Activated naive CD8-positive, alpha-beta T cell treated with anti-CD3 and anti-CD28 coated beads for 36 hours (primary cell): ENCODE data around the gene ARID5B. TPM values are rescaled to one million over a fixed set of nuclear protein-coding genes. Genes with fewer than 3 reads are reported as not detected.

Source experiments
- DNase-seq: peaks from one replicate; pipeline ENCODE4 v3.0.0; 2021
- H3K27ac Mint-ChIP-seq: one replicate; pipeline ENCODE4 v1.8.0; 2022; ENCODE audit warnings: mild to moderate bottlenecking, moderate library complexity, mixed read lengths
- H3K27me3 Mint-ChIP-seq: one replicate; pipeline ENCODE4 v1.8.0; 2022; ENCODE audit warnings: mild to moderate bottlenecking, mixed read lengths
- H3K36me3 Mint-ChIP-seq: one replicate; pipeline ENCODE4 v1.8.0; 2021; ENCODE audit warnings: mild to moderate bottlenecking, mixed read lengths
- H3K4me1 Mint-ChIP-seq: one replicate; pipeline ENCODE4 v1.8.0; 2021; ENCODE audit warnings: mixed read lengths
- H3K4me3 Mint-ChIP-seq: one replicate; pipeline ENCODE4 v1.8.0; 2022; ENCODE audit warnings: mild to moderate bottlenecking, moderate library complexity, mixed read lengths
- H3K9me3 Mint-ChIP-seq: one replicate; pipeline ENCODE4 v1.8.0; 2022; ENCODE audit warnings: mixed read lengths
- total RNA-seq, 2 experiments: library from RNA; stranded (reverse); gene quantifications; one replicate each; pipeline ENCODE4 v1.2.3, GENCODE V29; 2021

Gene ARID5B
- total RNA-seq, 2 experiments from 2014 or later, result 16.5 to 17.1 TPM

DNA sequence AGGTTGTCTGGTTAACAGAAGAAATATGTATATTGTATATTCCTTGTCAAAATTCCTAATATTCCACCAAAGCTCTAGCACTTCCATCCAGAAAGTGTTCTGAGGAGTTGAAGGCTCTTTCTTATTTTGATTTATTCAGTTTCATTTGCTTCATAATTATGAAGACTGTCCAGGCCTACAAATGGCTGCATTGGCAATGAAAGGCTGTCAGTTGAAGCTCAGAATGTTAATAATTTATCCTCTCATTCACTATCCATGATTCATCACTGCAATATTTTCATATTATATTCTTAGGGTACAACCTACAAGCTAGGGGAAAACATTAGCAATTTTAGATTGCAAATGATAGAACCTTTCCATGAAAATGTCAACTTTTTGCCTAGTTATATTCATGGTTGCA is 57.3 kb downstream of the ARID5B start:
- Mint-ChIP-seq H3K4me1 (peaks cover 64% of the 10 kb centered on the region), H3K36me3 (peaks cover 70% of the 10 kb centered on the region), H3K27me3 (no peaks in the 10 kb centered on the region), H3K27ac (peak overlapping the region; percentile 56), H3K4me3 (no peak overlapping the region), H3K9me3 (no peaks in the 10 kb centered on the region)
- no peak for DNase-seq

DNA sequence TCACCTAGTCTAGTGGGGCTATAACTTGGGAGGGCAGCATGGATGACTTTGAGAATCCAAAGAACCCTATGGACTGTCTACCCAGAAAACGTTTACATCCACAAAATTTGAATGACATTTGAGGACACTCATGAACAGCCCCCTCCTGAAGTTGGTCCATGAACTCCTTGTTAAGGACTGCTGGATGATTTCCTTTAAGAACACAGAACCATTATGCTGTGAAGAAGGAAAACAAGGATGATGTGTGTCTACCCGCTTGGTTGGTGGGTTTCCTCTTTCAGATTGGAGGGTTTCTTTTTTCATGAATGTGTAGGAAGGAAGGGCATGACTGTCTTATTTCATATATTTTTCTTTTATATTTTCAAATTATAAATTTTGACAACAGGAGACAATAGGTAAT is 58.3 kb downstream of the ARID5B start:
- H3K4me1 Mint-ChIP-seq, result peaks cover 68% of the 10 kb centered on the region

DNA sequence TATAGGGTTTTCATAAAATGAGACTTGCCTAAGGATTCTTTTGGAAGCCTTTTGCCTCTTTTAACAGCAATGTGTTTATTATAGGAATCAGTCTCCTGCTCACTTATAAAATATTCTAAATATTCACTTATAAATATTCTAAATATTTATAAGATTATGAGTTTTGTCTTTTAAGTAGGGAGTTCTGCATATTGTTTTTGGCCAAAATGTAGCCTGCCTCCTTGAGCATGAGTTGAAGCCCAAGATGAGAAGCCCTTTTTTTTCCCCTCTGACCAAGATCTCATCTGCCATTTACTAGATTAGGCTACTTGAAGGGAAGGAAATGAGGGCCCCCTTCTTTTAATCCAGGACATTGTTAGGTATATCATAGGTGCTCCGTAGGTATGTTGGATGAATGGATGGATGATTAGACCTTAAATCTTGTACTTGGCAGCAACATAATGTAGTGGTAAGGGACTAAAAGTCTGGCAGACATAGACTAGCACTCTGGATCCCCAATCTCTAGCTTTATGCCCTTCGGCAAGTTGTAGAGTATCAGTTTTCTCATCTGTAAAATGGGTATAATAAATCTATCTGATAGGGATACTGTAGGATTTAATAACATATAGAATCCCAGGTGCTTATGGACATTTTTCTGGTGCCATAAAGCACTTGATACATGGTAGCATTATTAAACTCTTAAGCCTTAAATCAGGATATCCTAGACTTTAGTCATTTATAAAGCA is 59.1 kb downstream of the ARID5B start:
- Mint-ChIP-seq H3K9me3 (no peaks in the 10 kb centered on the region), H3K27me3 (no peaks in the 10 kb centered on the region), H3K4me3 (no peak overlapping the region), H3K4me1 (peaks cover 61% of the 10 kb centered on the region), H3K27ac (no peak overlapping the region), H3K36me3 (peaks cover 68% of the 10 kb centered on the region)
- DNase-seq, result no peak

More for the DNA sequence above, 58.3 kb downstream of the ARID5B start:
- H3K27me3 Mint-ChIP-seq, result no peaks in the 10 kb centered on the region
- no peak overlapping the region for H3K27ac Mint-ChIP-seq
- no peak overlapping the region for H3K4me3 Mint-ChIP-seq
- DNase-seq, result no peak
- H3K9me3 Mint-ChIP-seq, result no peaks in the 10 kb centered on the region
- H3K36me3 Mint-ChIP-seq, result peaks cover 74% of the 10 kb centered on the region

DNA sequence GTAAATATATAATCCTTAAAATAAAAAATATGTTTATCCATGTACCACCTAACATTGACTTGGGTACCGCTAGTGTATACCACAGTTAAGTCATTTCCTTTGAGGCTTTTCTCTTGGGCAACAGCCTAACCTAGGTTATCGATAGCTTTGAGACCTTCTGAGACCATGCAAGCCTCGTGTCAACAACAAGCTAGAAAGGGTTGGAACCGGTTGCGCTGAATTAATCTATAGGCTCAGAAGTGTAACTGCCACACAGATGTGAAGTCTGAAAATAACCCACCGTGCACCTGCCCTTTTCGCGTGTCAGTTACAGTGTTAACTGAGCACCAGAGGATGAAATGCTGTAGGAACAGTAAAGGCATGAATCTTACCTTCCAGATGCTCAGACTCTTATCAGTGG is 59.8 kb downstream of the ARID5B start:
- Mint-ChIP-seq H3K4me3 (no peak overlapping the region), H3K27me3 (no peaks in the 10 kb centered on the region), H3K36me3 (peaks cover 68% of the 10 kb centered on the region), H3K27ac (peak overlapping the region; percentile 49), H3K4me1 (peaks cover 63% of the 10 kb centered on the region), H3K9me3 (peaks cover 1% of the 10 kb centered on the region)
- no peak for DNase-seq

DNA sequence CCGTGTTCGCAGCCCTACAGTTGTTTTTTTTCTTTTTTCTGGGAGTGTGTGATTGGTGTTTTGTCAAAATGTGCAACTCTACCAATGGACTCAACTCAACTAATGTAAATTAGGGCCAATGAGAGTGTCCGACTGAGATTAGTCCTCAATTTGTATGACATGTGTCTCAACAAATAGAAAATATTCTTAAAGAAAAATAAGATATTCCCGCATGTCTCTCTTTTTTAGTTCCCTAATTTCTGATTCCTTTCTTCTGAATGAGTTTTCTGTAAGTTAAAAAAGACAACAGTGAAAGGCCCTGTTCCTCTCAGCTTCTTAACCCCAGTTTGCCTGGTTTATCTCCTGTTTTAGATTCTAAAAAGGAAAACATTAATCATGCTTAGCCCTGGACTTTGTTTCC is 61.5 kb downstream of the ARID5B start:
- Mint-ChIP-seq H3K4me1 (peaks cover 59% of the 10 kb centered on the region), H3K36me3 (peaks cover 77% of the 10 kb centered on the region)

DNA sequence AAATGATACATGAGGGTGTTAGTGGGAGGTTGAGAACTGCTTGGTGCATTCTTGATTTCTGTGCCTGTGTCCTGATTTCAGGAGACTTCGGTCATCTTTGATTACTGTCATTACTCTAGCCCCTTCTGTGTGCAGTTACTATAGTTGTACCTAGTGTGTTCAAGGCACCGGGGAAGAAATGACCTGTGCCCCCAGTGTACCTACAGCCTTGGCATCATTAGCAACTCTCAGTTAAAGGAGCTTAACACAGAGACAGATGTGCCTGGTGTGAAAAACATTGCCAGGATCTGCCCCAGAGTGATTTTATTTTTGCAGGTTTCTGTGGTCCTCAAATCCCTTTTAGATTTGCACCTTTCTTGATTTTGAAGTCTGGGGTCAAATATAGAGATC is 62.2 kb downstream of the ARID5B start:
- Mint-ChIP-seq H3K4me3 (no peak overlapping the region), H3K4me1 (peaks cover 54% of the 10 kb centered on the region), H3K36me3 (peaks cover 77% of the 10 kb centered on the region), H3K27me3 (no peaks in the 10 kb centered on the region), H3K27ac (peak overlapping the region; percentile 1), H3K9me3 (peaks cover 3% of the 10 kb centered on the region)
- DNase-seq, result no peak

More for the DNA sequence above, 61.5 kb downstream of the ARID5B start:
- H3K4me3 Mint-ChIP-seq, result no peak overlapping the region
- DNase-seq, result no peak
- H3K27ac Mint-ChIP-seq, result peak overlapping the region; percentile 4
- peaks cover 3% of the 10 kb centered on the region for H3K9me3 Mint-ChIP-seq
- H3K27me3 Mint-ChIP-seq, result no peaks in the 10 kb centered on the region

DNA sequence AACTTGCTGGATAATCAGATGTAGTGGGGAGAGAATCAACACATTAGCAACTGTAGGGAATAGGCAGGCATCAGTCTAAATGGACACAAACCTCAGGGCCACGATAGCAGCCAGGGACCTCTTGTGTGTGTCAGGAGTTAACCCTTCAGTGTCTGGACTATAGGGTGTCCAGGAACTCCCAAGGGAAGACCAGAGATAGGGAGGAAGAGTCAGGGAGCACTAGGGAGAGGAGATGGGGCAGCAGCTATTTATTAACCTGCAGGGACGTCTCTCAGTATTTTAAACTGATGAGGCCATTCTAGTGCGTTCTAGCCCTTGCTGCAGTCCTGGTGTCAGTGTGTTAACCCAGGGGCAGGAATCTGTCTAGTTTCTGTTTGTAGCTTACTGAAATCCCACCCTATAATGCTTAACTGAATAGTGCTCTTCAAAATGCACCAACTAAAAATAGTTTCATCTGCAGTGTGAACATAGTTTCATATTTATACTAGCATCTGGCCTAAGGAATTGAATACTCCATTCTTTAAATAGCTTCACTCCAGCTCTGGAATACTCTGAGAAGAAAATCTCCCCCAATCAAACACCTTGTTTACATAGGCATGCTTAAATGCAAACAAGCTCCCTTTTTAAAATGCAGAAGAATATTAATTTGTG is 62.7 kb downstream of the ARID5B start:
- Mint-ChIP-seq H3K27me3 (no peaks in the 10 kb centered on the region), H3K9me3 (peaks cover 3% of the 10 kb centered on the region), H3K27ac (peak overlapping the region; percentile 8), H3K36me3 (peaks cover 77% of the 10 kb centered on the region), H3K4me1 (peaks cover 50% of the 10 kb centered on the region), H3K4me3 (peak overlapping the region; percentile 22)
- DNase-seq, result no peak

DNA sequence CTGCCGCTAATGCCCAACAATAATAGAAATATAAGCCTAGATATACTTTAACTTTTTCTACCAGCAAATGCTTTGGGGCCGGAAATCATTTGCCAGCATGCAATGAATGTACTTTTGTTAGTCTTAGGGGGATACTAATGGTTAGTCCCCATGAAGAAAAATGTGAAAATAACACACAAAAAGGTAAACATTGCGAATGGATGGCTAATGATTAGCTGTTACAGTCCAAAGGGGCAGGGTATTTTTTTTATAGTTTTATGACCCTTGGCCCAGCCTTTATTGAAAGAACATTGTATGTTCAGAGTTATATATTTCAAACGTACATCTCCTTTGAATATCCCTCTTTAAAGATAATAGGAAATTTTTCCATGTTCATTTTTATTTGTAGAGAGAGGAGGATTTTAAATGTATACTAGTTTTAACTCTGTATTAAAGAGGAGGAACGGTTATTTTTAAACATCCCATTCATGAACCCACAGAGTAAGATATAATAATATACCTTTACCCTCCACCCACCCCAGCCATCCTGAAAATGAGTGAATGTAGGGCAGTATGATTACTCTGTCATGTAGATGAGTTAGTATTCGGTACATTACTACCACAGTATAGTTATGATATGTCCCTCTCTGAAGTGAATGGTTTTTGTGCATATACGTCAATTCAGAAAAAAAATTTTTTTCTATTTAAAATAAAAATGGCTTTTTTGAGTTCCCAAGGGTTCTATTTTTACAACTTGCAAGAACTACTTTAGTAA is 63.6 kb downstream of the ARID5B start:
- Mint-ChIP-seq H3K9me3 (peaks cover 3% of the 10 kb centered on the region), H3K27ac (no peak overlapping the region), H3K27me3 (no peaks in the 10 kb centered on the region), H3K4me1 (peaks cover 43% of the 10 kb centered on the region), H3K4me3 (no peak overlapping the region), H3K36me3 (peaks cover 76% of the 10 kb centered on the region)
- no peak for DNase-seq

DNA sequence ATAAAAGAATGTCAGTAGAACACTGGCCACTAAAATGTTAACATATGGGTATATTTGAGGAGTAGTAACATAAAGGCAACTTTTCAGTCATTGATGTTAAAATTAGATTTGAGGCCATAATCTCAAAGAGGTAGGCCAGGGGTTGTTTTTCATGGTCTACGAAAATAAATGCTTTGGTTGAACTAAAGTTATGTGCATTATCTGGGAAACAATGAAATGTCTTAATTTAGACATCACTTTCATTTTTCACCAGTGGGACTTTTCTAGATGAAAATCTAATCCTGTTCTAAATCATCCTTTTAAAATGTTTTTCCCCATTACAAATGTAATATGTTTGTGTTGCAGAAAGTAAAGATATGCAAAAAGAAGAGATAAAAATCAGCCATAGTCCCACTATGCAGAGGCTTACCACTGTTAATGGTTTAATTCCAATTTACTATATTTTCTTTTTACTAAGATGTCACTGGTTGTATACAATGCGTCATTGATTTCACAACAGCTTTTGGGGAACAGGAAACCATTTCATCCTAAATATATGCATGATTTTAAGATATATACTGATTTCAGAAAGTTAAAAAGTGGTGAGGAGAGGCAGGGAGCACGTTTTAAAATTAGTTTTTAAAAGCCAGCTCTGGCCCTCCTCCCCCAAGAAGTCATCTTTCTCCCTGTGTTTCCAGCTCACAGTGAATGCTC is 64.3 kb downstream of the ARID5B start:
- H3K27me3 Mint-ChIP-seq, result no peaks in the 10 kb centered on the region
- peaks cover 74% of the 10 kb centered on the region for H3K36me3 Mint-ChIP-seq
- no peak for DNase-seq
- H3K4me3 Mint-ChIP-seq, result no peak overlapping the region
- H3K9me3 Mint-ChIP-seq, result peaks cover 3% of the 10 kb centered on the region
- H3K27ac Mint-ChIP-seq, result peak overlapping the region; percentile 61
- peaks cover 46% of the 10 kb centered on the region for H3K4me1 Mint-ChIP-seq

DNA sequence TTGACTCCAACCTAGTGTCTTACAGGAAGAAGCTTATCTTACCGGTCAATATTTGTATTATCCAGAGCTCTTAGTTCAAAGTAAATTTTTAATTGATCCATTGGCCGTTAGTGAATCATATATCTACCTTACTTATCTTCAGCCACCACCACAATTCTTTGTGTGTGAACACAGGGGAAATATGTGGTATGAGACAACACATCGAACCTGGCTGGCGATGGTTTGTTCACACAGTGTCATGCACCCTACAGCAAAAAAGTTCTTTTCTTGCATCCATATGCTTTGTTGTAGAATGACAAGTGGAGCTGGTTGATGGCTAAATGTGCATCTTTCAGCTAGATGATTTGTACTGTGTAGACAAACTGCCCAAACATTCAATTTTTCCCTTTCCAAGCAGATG is 65.8 kb downstream of the ARID5B start:
- H3K27me3 Mint-ChIP-seq, result no peaks in the 10 kb centered on the region
- H3K4me3 Mint-ChIP-seq, result no peak overlapping the region
- H3K27ac Mint-ChIP-seq, result no peak overlapping the region
- H3K9me3 Mint-ChIP-seq, result peaks cover 3% of the 10 kb centered on the region
- no peak for DNase-seq
- peaks cover 40% of the 10 kb centered on the region for H3K4me1 Mint-ChIP-seq
- H3K36me3 Mint-ChIP-seq, result peaks cover 65% of the 10 kb centered on the region

DNA sequence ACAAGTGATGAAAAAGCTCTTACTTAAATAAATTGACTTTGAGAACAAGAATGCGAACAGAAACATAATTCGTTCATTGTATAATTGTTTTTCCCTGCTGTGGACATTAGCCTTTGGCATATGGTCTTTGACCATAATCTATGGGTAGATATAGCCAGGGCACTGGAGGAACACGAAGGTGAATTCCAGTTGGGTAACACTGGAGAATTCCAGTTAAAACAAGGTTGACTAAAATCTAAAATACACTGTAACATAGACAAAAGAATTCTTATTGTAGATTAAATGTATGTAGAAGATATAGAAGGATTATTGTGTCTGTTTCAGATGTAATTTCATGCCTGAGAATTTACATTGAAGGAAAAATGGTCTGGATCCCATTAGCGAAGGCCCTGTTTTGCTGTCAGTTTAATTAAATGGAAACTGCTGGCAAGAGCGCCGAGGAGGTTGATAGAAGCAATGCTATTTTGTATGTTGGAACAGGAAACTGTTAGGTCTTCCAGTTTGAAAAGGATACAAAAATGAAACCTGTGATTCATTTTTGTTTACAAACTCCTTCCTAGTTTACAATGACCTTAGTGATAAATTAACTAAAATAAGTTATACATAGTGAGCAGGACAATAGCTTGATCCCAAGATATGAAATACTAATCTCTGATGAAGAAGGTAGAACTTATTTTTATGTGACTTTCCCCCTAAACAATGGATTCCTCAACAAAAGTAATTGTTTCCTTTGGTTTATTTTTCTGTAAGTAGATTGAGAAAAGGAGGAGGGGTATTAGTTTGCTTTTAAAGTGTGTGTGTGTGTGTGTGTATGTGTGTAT is 68.9 kb downstream of the ARID5B start:
- H3K36me3 Mint-ChIP-seq, result peaks cover 56% of the 10 kb centered on the region
- H3K27me3 Mint-ChIP-seq, result no peaks in the 10 kb centered on the region
- no peak for DNase-seq
- H3K4me1 Mint-ChIP-seq, result peaks cover 37% of the 10 kb centered on the region
- peaks cover 3% of the 10 kb centered on the region for H3K9me3 Mint-ChIP-seq
- no peak overlapping the region for H3K4me3 Mint-ChIP-seq
- peak overlapping the region; percentile 24 for H3K27ac Mint-ChIP-seq

DNA sequence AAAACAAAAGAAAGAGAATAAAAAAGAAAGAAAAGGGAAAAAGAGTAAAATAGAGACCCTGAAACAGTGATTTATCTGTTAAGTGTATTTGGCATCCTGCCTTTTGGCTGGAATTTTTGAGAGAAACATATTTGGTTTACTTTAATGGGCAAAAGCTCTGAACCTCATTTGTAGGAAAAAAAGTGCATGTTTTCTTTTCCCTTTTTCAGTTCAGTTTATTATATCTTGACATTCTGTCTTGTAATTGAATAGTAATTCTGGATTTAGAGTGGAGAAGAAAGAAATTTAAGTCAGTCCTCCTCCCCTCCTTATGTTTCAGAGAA is 69.5 kb downstream of the ARID5B start:
- DNase-seq, result no peak
- Mint-ChIP-seq H3K27ac (no peak overlapping the region), H3K36me3 (peaks cover 54% of the 10 kb centered on the region), H3K4me1 (peaks cover 35% of the 10 kb centered on the region), H3K27me3 (no peaks in the 10 kb centered on the region), H3K4me3 (no peak overlapping the region), H3K9me3 (peaks cover 3% of the 10 kb centered on the region)

DNA sequence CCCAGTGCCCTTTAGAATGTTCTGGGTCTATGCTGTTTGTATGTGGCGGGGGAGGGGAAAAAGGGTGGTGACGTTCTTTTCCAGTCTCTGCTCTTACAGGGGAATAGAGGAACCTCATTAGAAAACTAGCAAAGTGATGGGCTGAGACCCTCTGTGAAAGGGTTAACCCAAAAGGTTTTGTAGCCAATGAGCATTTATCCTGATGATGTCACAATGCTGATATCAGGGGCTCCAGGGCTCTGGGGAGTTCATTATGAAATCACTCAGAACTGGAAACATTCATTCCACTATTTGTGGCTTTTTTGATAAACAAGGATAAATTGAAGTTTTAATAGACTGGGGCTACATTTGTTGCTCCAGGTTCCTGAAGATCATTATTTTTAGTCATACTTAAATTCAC is 71.7 kb downstream of the ARID5B start:
- Mint-ChIP-seq H3K36me3 (peaks cover 52% of the 10 kb centered on the region), H3K27me3 (no peaks in the 10 kb centered on the region), H3K27ac (no peak overlapping the region), H3K4me3 (no peak overlapping the region), H3K9me3 (peaks cover 3% of the 10 kb centered on the region), H3K4me1 (peaks cover 32% of the 10 kb centered on the region)
- DNase-seq, result no peak

DNA sequence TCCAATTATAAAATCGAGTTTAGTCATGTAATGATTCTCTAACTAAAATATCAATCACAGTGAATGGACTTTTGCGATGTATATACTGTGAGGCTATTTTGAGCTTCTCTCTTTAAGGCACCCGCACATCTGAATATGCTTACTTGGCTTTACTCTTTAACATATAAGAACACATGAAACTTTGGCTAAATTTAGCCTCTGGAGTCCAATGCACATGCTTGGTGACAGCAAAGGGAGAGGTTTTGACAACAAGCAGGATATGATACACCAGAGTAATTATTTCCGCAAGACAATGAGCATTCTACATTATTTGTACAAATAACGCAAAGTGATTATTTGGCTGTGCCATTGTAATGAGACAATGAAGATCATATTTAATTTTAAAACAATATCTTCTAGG is 72.4 kb downstream of the ARID5B start:
- no peak overlapping the region for H3K27ac Mint-ChIP-seq
- no peak overlapping the region for H3K4me3 Mint-ChIP-seq
- peaks cover 32% of the 10 kb centered on the region for H3K4me1 Mint-ChIP-seq
- H3K27me3 Mint-ChIP-seq, result no peaks in the 10 kb centered on the region
- H3K9me3 Mint-ChIP-seq, result peaks cover 3% of the 10 kb centered on the region
- H3K36me3 Mint-ChIP-seq, result peaks cover 52% of the 10 kb centered on the region
- no peak for DNase-seq
